Measurements from ENCODE around the gene C1QTNF9B. TPM values are rescaled to one million over a fixed set of nuclear protein-coding genes. Genes with fewer than 3 reads are reported as not detected.

Gene C1QTNF9B
- total and polyA plus RNA-seq, 10 donors, result 0.23 to 1.9 (median 0.77) TPM; not detected in 3

- Histone ChIP-seq H3K9me3 (no peaks in the 10 kb centered on the region), H3K4me1 (peaks cover 0 to 39% (median 10%) of the 10 kb centered on the region in 6 donors), H3K27me3 (replicated peaks in 1 of 7) (no peaks in the 10 kb centered on the region), H3K36me3 (peaks cover 0 to 11% (median 0%) of the 10 kb centered on the region in 6 donors), H3K4me3 (no peak overlapping the region), H3K27ac (no peak overlapping the region)
- DNase-seq, result no peak
- intact Hi-C loops (cut with DNase I; ENCODE audit: low total_unique reads), result no loop called here
- WGBS, 5 donors, result 92 to 97% (median 95%) methylated on average over 2 of the region's 2 CpGs
- TF ChIP-seq POLR2AphosphoS5 (IDR thresholded peaks at IDR 0.05), result no peak
- no peak for TF ChIP-seq CTCF (IDR thresholded peaks at IDR 0.05 in 8 of 11, conservative IDR thresholded peaks at IDR 0.05 in 3 of 11)
- TF ChIP-seq POLR2A (IDR thresholded peaks at IDR 0.05), result no peak
Observed at GRCh38 chr13:23848019-23848418, 49.3 kb downstream of the C1QTNF9B start.

GRCh38 chr13:23847497-23847896, 49.8 kb downstream of the C1QTNF9B start:
- no peak overlapping the region for H3K4me3 ChIP-seq
- no peaks in the 10 kb centered on the region for H3K9me3 ChIP-seq
- intact Hi-C loops (cut with DNase I; ENCODE audit: low total_unique reads), result no loop called here
- TF ChIP-seq POLR2A (IDR thresholded peaks at IDR 0.05), result no peak
- peaks cover 0 to 11% (median 0%) of the 10 kb centered on the region in 6 donors for H3K36me3 ChIP-seq
- 62 to 87% (median 74%) methylated on average over 2 of the region's 2 CpGs for WGBS, 5 donors
- peaks cover 0 to 39% (median 10%) of the 10 kb centered on the region in 6 donors for H3K4me1 ChIP-seq
- no peak overlapping the region for H3K27ac ChIP-seq
- H3K27me3 ChIP-seq (replicated peaks in 1 of 7), result no peaks in the 10 kb centered on the region
- no peak for DNase-seq

- H3K36me3 ChIP-seq, result peaks cover 0 to 20% (median 6%) of the 10 kb centered on the region in 6 donors
- DNase-seq, result no peak
- H3K4me3 ChIP-seq, result no peak overlapping the region
- H3K27ac ChIP-seq, result no peak overlapping the region
- H3K27me3 ChIP-seq (replicated peaks in 1 of 7), result no peaks in the 10 kb centered on the region
- intact Hi-C loops (cut with DNase I; ENCODE audit: low total_unique reads), result no loop called here
- no peak for TF ChIP-seq CTCF (IDR thresholded peaks at IDR 0.05 in 8 of 11, conservative IDR thresholded peaks at IDR 0.05 in 3 of 11)
- TF ChIP-seq POLR2A (IDR thresholded peaks at IDR 0.05), result no peak
- TF ChIP-seq POLR2AphosphoS5 (IDR thresholded peaks at IDR 0.05), result no peak
- 70 to 82% (median 74%) methylated on average over 5 of the region's 5 CpGs for WGBS, 5 donors
- H3K4me1 ChIP-seq, result peaks cover 0 to 39% (median 10%) of the 10 kb centered on the region in 6 donors
- H3K9me3 ChIP-seq, result no peaks in the 10 kb centered on the region
Observed at GRCh38 chr13:23845105-23845725, 52.1 kb downstream of the C1QTNF9B start.

GRCh38 chr13:23844132-23844531, 53.2 kb downstream of the C1QTNF9B start:
- no peak for DNase-seq
- TF ChIP-seq POLR2A (IDR thresholded peaks at IDR 0.05) (no peak), CTCF (IDR thresholded peaks at IDR 0.05 in 8 of 11, conservative IDR thresholded peaks at IDR 0.05 in 3 of 11) (no peak), POLR2AphosphoS5 (IDR thresholded peaks at IDR 0.05) (no peak)
- intact Hi-C loops (cut with DNase I; ENCODE audit: low total_unique reads), result no loop called here
- WGBS, 5 donors, result 63 to 99% (median 94%) methylated on average over 2 of the region's 2 CpGs
- H3K27ac ChIP-seq, result no peak overlapping the region
- H3K4me3 ChIP-seq, result no peak overlapping the region
- peaks cover 0 to 31% (median 7%) of the 10 kb centered on the region in 6 donors for H3K36me3 ChIP-seq
- no peaks in the 10 kb centered on the region for H3K9me3 ChIP-seq
- peaks cover 0 to 38% (median 10%) of the 10 kb centered on the region in 6 donors for H3K4me1 ChIP-seq
- H3K27me3 ChIP-seq (replicated peaks in 1 of 7), result no peaks in the 10 kb centered on the region
